ENCODE results near the gene HABP4.

The HABP4 gene

GRCh38 chr9:96523374-96523773 lies 73.4 kb downstream of the HABP4 start:
- no peak for DNase-seq (ENCODE audit: low read depth, low spot score)

DNA sequence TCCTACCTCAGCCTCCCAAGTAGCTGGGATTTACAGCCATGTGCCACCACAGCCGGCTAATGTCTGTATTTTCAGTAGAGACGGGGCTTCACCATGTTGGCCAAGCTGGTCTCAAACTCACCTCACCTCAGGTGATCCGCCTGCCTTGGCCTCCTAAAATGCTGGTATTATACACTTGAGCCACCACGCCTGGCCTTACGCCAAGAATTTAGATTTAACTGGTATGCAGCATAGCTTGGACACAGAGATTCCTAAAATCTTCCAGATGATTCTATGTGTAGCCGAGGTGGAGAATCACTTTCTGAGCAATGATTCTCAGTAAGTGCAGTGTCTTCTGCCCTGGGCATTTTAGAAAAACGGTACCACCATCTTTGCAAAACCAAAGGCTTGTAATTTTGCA lies 74.1 kb downstream of the HABP4 start:
- DNase-seq (ENCODE audit: low read depth, low spot score), result no peak

- no peak for DNase-seq (ENCODE audit: low read depth, low spot score)
These were observed 74.8 kb downstream of the HABP4 start for GRCh38 chr9:96524764-96525163.

DNA sequence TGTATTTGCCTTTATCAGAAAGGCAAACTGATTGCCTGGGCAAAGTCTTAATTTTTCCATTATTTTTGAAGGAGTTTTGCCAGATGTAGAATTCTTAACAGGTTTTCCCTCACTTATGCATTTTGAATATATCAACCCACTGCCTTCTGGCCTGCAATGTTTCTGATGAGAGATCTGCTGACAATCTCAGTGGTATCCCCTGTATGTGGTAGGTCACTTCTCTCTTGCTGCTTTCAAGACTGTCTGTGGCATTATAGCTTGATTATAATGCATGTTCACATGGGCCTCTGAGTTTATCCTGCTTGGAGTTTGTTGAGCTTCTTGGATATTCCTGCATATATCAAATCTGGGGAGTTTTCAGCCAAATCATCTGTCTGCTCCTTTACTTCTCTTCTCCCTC lies 82.2 kb downstream of the HABP4 start:
- no peak for DNase-seq (ENCODE audit: low read depth, low spot score)

- no peak for DNase-seq (ENCODE audit: low read depth, low spot score)
These were observed 90.1 kb downstream of the HABP4 start for GRCh38 chr9:96540106-96540505.
